GM21515 (cell line): Measurements from ENCODE around the gene TBCD.

Experiments
- ATAC-seq: cut with Tn5 transposase; IDR thresholded peaks from one replicate; pipeline ENCODE4 v1.9.1; 2021; ENCODE audit not compliant: unreplicated experiment

Gene TBCD

DNA sequence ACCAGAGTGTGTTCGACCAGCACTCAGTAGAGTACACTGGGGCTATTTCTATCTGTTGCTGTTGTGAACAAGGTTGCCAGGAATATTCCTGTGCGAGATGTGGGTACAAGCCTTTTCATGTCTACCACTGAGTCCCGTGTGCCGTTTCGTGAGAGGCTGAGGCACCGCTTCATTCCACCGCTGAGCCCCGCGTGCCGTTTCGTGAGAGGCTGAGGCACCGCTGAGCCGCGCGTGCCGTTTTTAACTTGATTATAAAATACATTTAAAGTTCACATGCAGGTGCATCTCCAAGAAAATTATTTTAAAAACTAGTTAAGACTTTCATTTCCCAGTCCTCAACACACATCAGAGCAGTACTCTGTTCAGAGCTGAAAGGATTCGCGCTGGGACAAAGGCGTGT lies 166.6 kb downstream of the TBCD start:
- ATAC-seq, result no peak

DNA sequence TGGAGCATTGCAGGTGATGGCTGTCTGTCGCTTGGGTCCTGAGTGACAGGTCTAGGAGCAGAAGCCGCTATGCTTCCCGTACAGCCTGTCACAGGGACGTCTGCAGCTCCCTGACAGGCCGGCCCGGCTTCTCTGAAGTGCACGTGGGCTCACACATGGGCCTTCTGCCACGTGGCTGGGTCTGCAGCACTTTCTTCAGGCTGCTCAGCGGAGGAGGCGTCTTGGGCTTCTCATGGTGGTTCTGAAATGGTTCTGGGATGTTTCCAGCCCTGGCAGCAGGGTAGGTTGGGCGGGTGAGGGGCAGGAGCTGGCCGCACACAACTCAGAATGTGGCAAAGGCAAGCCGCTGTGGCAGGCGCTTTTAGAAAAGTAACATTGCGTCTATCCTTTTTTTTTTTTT lies 168.3 kb downstream of the TBCD start:
- no peak for ATAC-seq

DNA sequence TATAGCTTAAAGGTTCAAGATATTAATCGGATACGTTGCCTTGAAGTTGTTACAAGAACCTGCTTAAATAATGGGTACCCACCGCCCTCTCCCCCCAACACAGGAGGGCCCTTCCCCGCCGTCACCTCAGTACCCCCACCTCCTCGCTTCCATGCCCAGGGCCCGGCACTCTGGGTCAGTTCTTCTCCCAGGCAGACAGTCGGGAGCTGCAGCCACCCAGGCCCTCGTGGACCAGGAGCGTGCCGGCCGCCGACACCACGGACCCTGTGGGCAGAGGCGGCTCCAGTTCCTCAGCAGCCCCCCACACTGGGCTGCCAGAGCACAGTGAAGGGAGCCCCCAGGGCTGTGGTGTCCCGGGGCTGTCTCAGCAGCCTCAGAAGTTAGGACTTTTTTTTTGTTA lies 168.8 kb downstream of the TBCD start:
- ATAC-seq, result no peak

DNA sequence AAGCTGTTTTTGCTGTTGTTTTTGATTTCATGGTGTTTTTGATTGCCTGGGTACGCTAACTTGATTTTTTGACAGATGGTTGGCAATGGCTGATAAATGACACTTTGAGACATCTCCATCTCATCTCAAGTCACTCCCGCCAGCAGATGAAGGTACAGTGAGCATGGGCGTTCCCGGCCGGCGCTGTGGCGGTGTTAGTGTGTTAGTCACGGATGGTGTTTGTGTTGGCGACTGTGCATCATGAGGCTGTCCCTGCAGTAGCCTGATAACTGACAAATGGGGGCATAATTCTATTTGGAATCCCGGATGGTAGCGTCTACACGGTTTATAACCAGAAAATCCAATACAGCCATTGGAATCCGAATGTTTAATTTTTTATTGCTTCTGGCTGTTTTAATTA lies 169.6 kb downstream of the TBCD start:
- no peak for ATAC-seq

DNA sequence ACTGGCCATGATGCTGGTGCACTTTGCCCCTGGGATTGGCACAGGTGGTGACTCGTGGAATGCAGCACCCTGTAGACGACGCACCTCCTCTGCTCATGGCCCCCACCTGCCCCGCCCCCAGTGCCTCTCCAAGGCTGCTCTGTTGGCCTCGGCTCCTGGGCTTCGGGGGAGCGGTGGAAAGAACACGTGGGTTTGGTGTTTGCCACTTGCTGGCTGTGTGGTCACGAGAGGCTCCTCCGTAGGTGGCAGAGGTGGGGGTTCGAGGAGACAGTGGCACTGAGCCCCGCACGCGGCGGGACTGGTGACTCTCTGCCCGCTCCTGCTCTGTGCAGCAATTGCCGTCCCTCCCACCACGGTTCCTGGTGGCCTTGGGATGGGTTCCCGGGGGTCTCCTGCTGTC lies 170.8 kb downstream of the TBCD start:
- ATAC-seq, result no peak

DNA sequence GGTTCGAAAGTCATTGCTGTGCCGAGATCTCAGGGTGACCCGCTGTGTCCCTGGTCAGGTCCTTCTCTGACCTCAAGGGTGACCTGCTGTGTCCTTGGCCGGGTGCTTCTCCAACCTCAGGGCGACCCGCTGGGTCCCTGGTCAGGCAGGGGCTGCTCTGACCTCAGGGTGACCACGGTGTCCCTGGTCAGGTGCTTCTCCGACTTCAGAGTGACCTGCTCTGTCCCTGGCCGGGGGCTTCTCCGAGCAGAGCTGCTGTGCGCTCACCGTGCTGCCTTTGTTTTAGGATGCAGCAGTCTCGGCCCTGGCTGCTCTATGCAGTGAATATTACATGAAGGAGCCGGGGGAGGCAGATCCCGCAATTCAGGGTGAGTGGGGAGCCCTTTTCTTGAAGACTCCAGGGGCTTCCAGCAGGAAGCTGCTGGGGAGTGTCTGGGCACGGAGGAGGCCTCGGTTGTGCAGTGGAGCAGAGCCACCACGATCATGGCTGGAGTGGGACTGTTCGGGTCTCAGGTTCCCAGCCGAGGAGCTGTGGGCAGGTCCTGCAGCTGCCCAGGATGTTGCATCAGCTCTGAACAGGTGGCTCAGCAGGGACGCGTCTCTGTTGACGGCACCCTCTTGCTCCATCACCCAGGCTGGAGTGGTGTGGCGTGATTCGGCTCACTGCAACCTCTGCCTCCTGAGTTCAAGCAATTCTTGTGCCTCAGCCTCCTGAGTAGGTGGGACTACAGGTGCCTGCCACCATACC lies 171.7 kb downstream of the TBCD start:
- ATAC-seq, result no peak

DNA sequence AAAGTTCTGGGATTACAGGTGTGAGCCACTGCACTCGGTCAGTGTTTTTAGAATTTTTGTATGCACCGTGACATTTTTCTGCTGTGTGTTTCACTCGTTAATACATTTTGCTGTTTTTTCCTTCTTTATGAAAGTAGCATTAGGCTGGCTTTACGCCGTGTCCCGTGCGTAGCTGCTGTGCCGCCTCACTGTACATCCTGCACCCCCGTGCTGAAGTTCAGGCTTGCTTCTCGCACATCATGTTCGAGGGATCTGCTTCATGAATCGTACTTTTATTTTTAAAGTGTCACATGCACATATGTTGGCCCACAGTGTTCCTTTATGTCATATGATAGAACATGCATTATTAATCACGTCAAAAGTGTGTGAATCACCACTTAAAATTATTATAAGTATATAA lies 172.3 kb downstream of the TBCD start:
- ATAC-seq, result no peak

DNA sequence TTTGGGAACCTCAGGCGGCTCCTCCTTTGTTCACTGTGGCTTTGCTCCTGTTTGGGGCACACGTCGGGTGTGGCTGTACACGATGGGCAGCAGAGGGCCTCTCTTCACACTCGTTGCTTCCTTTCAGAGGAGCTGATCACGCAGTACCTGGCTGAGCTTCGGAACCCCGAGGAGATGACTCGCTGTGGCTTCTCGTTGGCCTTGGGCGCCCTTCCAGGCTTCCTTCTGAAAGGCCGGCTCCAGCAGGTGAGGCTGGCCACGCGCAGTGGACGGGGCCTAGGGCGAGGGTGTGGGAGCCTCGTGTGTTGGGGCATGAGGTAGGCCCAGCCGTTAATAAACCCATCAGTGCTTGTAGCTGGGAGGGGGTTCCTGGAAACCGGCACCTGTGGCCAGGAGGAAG lies 172.9 kb downstream of the TBCD start:
- ATAC-seq, result no peak

DNA sequence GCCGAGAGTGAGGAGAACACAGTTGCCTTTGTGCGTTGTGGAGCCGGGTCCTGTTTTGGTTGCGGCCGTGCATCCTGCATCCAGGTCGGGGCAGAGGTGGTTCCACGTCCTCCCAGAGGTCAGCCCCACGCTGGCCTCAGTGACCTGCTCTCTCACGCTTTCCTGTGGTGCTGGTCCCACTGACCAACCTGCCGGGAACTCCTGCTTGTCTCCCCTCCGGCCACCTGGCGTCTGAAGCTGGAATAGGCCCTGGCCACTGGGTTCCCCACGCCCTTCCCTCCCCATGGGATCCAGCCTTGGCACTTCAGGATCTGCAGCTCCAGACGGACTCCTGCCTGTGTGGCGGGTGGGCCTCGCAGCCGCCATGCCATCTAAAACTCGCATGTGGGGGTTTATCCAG lies 173.5 kb downstream of the TBCD start:
- no peak for ATAC-seq

DNA sequence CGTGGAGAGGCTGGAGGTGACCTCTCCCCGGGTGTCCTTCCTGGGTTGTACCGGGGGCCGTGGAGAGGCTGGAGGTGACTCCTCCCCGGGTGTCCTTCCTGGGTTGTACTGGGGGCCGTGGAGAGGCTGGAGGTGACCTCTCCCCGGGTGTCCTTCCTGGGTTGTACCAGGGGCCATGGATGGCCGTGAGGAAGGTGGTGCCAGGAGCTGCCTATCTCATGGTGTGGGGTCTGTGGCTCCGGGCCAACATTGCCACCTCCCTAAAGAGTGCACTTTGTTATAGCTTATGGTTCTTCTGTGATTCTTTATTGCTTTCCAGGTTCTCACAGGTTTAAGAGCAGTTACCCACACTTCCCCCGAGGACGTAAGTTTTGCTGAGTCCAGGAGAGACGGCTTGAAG lies 174.2 kb downstream of the TBCD start:
- ATAC-seq, result no peak

DNA sequence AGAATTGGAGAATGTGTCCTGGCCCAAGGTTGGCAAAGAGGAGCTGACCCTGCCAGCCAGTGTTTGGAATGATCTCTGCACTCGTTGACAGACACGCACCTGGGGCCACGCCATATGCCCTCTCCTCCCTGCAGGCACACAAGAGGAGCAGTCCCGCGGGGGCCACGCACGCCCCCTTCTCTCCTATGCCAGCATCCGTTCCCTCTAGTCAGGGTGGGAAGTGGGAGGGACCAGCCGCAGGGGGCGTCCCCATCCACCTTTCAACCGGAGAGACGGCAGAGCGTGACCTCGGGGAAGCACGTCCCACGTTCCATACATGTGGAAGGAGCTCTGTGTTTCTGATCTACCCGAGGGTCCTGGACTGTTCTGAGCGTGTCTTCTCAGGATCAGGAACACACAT lies 174.9 kb downstream of the TBCD start:
- ATAC-seq, result no peak

DNA sequence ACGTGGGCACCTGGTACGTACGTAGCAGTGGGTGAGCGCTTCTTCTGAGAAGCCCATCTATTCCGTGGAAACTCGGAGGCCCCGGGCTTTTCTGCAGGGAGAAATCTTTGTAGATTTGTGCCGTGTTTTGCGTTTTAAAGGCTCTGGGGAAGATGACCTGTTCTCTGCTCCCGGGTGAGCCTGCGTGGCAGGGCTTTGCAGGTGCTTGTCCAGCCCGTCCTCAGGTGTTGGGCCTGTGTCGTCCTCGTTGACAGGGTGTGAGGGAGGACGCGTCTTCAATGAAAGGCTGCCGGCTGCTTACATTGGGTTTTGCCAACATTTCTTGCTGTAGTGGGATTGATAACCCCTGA lies 175.4 kb downstream of the TBCD start:
- ATAC-seq, result no peak

DNA sequence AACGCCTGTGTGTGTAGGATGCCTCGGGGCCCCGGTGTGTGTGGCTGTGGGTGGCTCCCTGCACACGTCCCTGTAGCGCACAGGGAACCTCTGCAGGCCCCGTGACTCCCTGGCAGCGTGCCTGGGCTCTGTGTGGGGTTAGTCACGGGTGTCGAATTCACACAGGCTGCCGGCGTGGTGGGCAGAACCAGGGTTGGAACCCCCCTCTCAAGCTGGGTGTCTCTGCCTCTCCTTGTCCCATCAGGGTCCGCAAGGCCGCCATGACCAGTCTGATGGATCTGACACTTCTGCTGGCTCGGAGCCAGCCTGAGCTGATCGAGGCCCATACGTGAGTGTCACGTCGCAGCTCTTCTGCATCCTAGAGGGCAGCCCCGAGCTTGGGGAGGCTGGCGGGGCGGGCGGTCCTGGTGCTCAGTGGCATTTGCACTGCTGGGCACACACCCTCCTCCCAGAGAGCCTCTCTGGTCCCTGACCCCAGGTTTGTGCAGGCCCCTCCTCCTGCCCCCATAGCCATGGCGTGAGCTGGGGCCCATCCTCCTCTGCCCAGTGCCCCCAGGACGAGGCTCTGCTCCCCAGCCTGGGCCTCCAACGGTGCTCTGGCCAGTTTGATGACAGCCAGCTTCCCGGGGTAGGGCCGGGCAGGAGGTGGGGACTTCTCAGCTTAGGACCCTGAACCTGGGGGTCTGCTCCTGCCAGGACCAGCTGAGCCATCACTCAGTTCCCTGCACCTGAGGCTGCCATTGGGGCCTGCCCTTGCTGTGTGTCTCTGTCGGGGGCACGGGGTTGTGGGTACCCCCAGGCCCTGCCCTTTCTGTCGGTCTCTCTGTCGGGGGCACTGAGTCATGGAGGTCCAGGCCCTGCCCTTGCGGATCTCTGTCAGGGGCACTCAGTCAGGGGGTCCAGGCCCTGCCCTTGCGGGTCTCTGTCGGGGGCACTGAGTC lies 176.1 kb downstream of the TBCD start:
- no peak for ATAC-seq

DNA sequence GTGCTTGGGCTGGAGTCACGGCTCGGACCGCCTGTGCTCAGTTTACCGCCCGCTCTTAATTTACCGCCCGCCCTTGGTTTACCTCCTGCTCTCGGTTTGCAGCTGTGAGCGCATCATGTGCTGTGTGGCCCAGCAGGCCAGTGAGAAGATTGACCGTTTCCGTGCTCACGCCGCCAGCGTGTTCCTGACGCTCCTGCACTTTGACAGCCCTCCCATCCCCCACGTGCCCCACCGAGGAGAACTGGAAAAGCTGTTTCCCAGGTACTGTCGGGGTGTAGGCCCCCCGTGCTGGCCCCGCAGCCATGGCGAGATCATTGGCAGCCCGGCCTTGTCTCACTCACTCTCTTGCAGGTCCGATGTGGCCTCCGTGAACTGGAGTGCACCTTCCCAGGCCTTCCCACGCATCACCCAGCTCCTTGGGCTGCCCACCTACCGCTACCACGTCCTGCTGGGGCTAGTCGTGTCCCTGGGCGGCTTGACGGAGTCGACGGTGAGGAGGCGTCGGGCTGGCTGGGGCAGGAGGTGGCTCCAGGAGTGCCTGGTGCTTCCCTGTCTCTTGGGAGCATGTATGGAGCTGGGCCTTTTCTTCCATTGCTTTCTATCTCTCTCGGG lies 177.3 kb downstream of the TBCD start:
- no peak for ATAC-seq

DNA sequence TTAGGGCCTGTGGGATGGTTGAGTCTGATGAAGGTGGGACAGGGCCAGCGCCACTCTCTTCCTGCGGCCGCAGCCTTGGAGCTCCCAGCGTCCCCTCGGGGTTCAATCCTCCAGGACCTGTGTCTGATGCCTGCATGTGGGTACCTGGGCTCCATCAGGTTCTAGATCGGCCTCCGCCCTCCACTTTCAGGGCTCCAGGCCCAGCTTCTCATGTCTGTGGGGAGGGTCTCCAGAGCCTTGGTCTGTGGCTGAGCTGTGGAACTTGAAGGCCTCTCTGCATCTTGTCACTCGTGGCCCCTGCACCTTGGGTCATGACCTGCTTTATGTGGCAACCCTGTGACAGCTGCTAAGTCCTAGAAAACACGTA lies 177.8 kb downstream of the TBCD start:
- ATAC-seq, result no peak

DNA sequence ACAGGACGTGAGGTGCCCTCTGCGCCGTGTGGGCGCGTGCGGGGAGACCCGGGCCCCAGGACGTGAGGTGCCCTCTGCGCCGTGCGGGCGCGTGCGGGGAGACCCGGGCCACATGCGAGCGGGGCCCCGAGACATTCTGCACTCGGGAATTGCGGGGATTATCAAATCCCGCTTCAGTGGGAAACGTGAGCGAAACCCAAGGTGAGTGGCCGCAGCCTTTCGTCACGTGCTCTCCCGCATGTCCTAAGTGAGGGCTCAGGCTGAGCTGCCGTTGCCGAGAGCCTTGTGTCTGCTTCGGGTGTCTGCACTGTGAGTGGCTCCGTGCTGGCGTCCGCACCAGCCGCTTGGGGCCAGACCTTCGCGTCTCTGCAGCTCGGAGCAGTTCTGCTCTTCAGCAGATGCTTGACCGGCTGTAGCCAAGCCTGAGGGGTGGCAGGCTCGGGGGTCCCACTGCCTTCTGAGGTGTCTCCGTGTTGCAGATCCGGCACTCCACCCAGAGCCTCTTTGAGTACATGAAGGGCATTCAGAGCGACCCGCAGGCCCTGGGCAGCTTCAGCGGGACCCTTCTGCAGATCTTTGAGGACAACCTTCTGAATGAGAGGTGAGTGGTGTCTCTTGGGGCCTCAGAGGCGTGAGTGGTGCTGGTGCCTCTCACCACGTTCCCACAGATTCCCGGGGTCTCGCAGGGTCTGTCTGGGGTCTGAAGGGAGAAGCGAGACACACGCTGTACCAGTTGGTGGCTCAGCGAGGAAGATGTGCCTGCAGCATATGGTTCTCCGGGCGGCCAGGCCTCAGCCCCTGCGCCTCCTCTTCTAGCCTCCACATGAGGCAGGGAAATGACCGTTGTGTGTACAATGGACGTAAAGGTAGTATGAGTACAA lies 178.4 kb downstream of the TBCD start:
- ATAC-seq, result no peak

DNA sequence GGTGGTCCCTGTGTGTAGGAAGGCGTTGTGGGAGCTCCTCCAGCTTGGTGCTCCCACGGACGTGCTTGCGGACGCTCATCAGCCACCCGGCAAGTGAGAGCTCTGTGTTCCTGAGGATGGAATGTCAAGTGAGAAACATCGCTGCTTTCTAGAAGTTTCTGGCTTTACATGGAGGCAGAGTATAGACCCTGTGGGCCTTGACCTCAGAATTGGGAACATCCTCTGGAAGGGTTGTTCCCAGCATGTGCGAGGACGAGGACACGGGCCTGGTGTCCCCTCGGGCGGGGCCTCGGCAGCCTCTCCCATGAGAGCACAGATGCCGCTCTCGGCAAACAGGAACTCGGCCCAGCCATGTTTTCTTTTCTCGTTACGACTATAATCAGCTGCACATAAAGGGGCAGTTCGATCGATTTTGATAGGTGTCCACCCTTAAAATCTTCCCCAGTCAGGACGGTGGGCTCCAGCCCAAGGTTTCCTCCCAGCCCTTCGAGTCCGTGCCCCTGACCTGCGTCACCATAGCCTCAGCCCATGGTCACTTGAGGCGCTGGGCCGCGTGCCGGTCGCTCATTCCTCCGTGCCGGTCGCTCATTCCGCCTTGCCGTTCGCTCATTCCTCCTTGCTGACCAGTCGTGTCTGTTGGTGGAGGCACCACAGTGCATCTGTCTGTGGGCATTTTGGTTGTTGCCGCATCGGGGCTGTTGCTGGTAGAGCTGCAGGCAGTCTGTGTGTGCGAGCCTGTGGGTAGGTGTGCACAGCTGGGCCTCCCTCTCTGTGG lies 179.2 kb downstream of the TBCD start:
- ATAC-seq, result no peak

DNA sequence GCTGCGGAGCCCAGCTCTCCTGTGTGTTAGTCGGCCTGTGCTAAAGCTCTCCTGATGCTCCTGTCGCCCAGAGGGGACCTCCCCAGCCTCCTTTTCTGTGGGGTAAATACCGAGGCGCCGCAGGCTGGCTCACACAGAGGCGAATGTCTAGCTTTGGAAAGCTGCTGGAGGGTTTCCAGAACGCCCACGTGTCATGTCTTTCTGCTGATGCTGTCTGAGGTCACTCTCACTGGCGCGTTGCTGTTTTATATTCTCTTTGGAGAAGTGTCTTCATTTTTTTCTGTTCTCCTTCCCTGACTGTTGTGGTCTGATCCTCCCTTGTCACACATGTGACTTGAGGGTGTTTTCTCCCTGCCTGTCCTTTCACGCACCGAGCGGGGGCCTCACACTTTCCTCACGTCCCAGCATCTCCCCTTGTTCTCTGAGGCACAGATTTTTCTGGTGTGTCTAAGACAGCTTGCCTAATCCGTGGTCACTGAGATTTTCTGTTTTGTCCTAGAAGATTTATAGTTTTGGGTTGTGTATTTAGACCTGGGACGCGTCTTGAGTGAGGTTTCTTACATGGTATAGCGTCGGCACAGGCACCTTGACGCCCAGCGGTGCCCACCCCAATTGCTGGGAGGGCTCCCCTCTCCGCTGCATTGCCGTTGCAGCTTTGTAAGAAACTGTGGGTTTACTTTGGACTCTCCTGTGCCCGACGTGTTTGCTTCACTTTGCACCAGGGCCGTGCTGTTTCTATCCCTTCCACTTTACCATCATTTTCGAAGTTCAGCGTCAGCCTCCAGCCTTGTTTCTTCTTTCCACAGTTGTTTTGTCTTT lies 180.0 kb downstream of the TBCD start:
- no peak for ATAC-seq

DNA sequence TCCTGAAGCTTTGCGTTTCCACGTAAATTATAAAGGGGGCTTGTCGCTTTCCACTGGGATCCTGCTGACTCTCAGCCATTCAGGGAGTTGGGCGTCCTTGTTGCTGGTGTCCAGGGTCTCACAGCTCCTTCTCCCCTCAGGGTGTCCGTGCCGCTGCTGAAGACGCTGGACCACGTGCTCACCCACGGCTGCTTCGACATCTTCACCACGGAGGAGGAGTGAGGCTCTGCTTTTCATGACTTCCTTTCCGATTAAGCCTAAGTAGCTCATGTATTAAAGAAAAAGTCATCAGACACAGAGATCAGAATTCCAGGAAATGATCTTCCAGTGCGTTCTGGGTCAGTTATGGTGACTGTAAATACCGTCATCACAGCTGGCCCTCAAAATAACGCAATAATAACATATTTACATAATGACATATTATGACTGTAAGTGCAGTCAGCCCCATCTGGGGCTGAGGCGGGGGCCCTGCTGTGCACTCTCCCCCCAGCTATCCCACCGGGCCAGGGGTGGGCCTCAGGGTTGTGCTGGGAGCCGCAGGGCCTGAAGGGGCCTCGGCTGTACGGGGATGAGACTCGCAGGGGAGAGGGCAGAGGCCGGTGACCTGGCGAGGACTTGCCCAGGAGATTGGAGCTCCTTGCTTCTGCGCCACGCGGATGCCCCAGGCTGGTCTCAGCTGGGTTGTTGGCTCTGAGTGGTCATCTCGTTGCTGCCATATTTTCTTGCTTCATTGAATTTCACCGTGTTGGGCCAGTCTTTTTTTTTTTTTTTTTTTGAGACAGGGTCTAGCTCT lies 180.8 kb downstream of the TBCD start:
- ATAC-seq, result no peak
